Measurements from ENCODE around the gene UCHL3.

UCHL3 gene

GRCh38 chr13:75550159-75550567 is 572 bp downstream of the UCHL3 start:
- peak; percentile 36 to 52 for DNase-seq

GRCh38 chr13:75554464-75554863 is 4.9 kb downstream of the UCHL3 start:
- no peak for DNase-seq

- DNase-seq = no peak
Observed at GRCh38 chr13:75554981-75555380, 5.4 kb downstream of the UCHL3 start.

DNA sequence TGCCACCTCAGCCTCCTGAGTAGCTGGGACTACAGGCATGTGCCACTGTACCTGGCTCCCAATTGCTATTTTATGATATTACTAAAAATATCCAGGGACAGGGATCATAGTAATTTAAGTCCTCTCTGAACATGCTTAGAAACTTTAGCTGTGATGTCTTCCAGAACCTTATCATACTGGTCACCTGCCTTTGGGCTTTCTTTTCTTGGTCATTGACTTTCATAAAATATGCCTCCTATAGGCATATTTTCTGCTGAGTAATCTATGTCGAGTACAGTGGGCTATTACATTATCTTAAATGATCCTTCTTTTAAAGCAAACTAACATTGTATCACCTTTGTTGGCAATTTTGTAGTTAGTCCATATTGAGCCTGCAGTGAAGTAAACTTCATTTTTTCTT is 6.2 kb downstream of the UCHL3 start:
- DNase-seq = no peak

GRCh38 chr13:75556961-75557360 is 7.4 kb downstream of the UCHL3 start:
- DNase-seq = no peak

DNA sequence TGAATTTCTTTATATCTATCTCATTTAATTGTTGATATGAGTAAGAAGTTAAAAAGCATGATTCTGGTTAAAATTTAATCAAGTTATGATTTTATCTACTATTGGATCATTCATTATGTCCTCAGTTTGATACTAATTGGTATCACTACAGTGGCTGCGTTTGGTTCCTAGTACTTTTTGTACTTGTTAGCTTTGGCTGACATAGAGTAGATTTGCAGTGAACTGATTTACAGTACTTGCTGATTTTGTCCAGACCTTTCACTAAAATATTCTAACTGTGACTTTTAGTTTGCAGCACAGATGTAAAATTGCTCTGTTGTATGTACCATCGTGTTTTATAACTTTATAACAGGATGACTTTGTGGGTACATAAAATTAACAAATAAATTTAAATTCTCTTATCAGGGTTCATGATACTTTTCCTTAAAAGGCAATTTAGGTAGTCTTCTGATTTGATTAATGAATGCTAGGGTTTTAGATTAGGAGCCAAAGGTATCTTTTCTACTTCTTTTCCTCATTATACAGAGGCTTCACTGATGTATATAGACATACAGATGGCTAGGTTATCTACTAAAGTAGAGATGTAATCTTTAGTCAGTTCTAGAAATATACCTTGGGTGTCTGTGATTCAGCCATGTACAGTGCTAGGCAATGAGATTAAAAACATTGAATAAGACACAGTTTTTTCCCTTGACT is 8.7 kb downstream of the UCHL3 start:
- no peak for DNase-seq

DNA sequence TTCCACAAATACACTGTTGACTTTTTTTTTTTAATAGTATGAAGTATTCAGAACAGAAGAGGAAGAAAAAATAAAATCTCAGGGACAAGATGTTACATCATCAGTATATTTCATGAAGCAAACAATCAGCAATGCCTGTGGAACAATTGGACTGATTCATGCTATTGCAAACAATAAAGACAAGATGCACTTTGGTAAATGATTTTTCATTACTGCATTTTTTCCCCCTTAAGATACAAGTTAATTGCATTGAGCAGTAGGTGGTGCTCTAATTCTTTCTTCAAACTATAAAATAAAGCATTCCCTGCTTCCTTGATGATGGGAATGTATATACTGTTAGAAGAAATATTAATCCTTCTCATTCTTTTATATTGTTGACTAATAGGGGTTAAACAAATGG is 17.1 kb downstream of the UCHL3 start:
- peak in 1 of 2 experiments; percentile 9 for DNase-seq

DNA sequence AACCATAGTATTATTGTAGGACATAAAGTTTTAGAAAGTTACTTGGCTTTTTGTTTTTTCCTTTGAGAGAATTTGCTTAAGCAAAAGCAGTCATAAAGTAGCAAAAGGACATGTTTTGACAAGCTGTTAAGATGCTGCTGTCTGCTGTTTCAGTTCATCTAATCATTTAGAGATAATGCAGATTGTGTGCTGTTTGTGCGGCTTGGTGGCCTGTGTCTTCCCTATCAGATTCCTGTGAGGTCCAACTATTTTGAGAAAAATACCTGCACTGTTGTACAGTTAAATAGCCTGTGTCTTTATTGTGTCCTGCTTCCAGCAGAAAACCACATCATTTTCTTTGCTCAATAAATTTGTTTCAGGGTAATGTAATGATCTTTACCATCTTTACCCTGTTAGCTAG is 20.0 kb downstream of the UCHL3 start:
- DNase-seq = no peak

DNA sequence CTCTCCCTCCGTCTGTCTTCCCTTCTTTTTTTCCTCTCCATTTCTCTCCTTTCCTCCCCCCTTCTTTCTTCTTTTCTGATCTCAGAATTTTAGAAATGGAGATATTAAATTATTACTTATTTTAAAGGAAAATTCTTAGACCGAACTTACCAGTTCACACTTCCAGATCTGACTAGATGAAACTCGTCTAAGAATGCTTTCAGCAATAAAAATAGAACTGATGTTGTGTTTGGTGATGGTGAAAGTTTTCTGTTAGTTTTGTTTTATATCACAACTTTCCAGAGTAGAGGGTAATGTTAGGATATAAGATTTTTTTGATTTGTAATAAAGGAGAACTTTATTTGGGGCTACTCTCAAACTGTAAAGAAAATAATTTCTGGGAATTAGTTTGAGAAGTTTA is 29.9 kb downstream of the UCHL3 start:
- no peak for DNase-seq

DNA sequence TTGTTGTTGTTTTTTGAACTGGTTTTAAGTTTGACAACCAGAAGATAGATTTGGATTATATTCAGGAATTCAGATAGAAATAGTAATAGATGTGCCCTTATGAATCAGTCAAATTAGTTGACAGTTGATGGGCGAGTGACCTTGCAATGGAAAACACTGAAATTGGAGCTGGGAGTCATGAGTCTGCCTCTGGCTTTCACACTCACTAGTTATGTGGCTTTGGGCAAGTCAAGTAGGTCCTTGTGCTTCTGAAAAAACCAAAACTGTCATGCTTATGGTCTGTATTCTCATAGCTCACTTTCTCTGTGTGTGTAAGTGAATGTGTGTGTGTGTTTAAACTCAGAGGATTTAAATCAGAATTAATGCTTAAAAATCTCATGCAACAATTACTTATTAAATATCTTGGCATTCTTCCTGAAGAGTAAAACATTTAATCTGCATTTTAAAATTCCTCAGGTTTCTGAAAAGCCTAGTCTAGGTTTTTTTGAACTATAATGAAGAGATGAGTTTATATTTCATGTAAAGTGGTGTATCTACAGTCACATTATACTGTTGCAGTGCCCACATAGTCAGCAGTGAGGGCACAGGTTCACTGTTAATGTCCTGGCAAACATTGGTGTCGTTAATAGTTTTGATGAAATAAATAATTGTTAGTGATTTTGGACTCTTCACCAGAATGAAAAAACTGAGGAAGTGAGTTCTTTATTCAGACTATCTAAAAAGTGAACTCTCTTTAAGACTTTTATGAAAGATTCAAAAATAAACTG is 32.5 kb downstream of the UCHL3 start:
- DNase-seq = no peak

DNA sequence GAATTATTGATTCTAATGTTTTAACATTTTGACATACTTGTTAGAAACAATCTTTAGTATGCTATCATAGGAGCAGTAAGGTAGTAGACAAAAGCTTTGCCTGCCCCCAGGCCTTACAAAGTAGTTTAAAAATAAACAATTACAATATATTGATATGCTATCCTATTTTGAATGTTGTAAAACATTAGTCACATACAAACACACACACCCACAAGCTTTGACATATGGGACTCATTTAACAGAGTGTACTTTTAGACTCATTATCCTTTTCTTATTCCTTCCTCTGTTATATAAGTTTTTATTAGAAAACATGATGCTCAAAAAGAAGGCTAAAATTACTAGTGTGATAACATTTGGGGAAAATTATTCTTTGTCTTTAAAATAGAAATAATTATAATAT is 33.5 kb downstream of the UCHL3 start:
- no peak for DNase-seq

GRCh38 chr13:75585153-75585552 is 35.6 kb downstream of the UCHL3 start:
- DNase-seq = no peak

- DNase-seq = no peak
Observed at GRCh38 chr13:75587679-75588078, 38.1 kb downstream of the UCHL3 start.

GRCh38 chr13:75596657-75597182 is 47.1 kb downstream of the UCHL3 start:
- DNase-seq = no peak

- no peak for DNase-seq
Observed at GRCh38 chr13:75600371-75600770, 50.8 kb downstream of the UCHL3 start.

GRCh38 chr13:75603038-75603437 is 53.4 kb downstream of the UCHL3 start:
- DNase-seq = no peak

DNA sequence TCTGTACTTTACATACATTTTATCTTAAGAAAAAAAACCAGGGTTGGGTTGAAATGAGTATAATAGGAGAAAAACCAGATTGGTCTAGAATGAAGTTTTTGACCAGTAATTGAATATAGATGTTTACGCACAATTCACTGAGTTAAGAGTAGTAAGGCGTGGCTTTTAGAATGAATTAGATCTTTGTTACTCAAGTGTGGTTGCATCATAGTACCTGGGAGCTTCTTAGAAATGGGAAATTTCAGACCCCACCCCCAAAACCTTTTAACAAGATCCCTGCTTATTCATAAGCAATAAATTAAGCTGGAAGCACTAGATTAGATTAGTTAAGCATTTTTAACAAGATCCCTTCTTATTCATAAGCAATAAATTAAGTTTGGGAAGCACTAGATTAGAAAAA is 57.9 kb downstream of the UCHL3 start:
- no peak for DNase-seq

DNA sequence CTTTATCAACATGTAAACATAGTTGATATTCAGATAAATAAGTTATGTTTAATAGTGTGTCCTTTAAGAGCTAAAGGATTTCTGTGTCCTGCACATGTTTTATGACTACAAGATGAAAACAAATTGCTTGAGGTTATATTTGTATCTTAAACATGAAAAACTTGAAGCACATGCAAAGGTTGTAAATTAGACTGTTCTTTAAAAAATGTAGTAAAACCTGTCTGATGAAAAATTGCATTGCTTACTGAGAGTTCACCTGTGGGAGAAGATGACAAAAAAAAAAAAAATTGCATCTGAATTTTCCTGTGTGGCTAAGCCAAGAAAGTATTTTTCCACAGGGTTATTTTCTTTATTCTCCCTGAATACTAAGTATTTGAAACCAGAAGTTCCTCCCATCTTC is 60.9 kb downstream of the UCHL3 start:
- no peak for DNase-seq

DNA sequence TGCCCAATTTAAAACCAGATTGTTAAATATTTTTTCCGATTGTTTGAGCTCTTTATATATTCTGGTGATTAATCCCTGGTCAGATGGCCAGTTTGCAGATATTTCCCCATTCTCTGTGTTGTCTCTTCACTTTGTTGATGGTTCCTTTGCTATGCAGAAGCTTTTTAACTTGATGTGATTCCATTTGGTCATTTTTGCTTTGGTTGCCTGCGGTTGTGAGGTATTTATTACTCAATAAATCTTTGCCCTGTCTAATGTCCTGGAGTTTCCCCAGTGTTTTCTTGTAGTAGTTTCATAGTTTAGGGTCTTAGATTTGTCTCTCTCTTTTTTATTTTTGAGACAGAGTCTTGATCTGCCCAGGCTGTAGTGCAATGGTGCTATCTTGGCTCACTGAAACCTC is 62.8 kb downstream of the UCHL3 start:
- DNase-seq = no peak

GRCh38 chr13:75617230-75617629 is 67.6 kb downstream of the UCHL3 start:
- no peak for DNase-seq

GRCh38 chr13:75618308-75618707 is 68.7 kb downstream of the UCHL3 start:
- no peak for DNase-seq

- no peak for DNase-seq
Observed at GRCh38 chr13:75620020-75620419, 70.4 kb downstream of the UCHL3 start.

GRCh38 chr13:75621147-75621546 is 71.6 kb downstream of the UCHL3 start:
- no peak for DNase-seq

- DNase-seq = no peak
Observed at GRCh38 chr13:75628801-75629200, 79.2 kb downstream of the UCHL3 start.

All from NCI-H524 (cell line).